SU-DHL-6 (cell line): ENCODE measurements around the gene SH2D1A.

ENCODE experiments used
- EZH2phosphoT487 ChIP-seq: fragments of 200-600 bp; sonication (generic), shearing (Covaris generic); conservative IDR thresholded peaks from 2 replicates; pipeline ENCODE4 v1.6.1; 2018; ENCODE audit warnings: mild to moderate bottlenecking, antibody characterized with exemption, low read length, moderate library complexity, mixed read lengths
- TF ChIP-seq, protein P1 (sequence below): fragments of 200-600 bp; sonication (generic); IDR thresholded peaks from one replicate; pipeline ENCODE4 v1.5.1; 2017; ENCODE audit warnings: antibody characterized with exemption, mild to moderate bottlenecking, low read length, moderate library complexity; ENCODE audit not compliant: insufficient read depth, poor library complexity, severe bottlenecking

- TF ChIP-seq EZH2phosphoT487 = no peak
- TF ChIP-seq, protein P1, sequence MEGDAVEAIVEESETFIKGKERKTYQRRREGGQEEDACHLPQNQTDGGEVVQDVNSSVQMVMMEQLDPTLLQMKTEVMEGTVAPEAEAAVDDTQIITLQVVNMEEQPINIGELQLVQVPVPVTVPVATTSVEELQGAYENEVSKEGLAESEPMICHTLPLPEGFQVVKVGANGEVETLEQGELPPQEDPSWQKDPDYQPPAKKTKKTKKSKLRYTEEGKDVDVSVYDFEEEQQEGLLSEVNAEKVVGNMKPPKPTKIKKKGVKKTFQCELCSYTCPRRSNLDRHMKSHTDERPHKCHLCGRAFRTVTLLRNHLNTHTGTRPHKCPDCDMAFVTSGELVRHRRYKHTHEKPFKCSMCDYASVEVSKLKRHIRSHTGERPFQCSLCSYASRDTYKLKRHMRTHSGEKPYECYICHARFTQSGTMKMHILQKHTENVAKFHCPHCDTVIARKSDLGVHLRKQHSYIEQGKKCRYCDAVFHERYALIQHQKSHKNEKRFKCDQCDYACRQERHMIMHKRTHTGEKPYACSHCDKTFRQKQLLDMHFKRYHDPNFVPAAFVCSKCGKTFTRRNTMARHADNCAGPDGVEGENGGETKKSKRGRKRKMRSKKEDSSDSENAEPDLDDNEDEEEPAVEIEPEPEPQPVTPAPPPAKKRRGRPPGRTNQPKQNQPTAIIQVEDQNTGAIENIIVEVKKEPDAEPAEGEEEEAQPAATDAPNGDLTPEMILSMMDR = no peak
These were observed 37.0 kb downstream of the SH2D1A start for GRCh38 chrX:124383354-124383753.
